HG02981 (cell line): ENCODE data around the gene KDM6B.

Experiments used
- ATAC-seq: cut with Tn5 transposase; IDR thresholded peaks from one replicate; pipeline ENCODE4 v1.9.1; 2021; ENCODE audit warnings: mild to moderate bottlenecking, moderate library complexity; ENCODE audit not compliant: unreplicated experiment

KDM6B gene

GRCh38 chr17:7822126-7822525 is 11.9 kb upstream of the KDM6B start:
- no peak for ATAC-seq

- no peak for ATAC-seq
Measured at GRCh38 chr17:7823581-7824001, 10.4 kb upstream of the KDM6B start.

GRCh38 chr17:7824021-7824924 is 9.7 kb upstream of the KDM6B start:
- ATAC-seq: no peak

- no peak for ATAC-seq
Measured at GRCh38 chr17:7825206-7825990, 8.6 kb upstream of the KDM6B start.

- no peak for ATAC-seq
Measured at GRCh38 chr17:7830616-7831015, 3.4 kb upstream of the KDM6B start.

GRCh38 chr17:7831233-7831632 is 2.8 kb upstream of the KDM6B start:
- ATAC-seq: no peak

- no peak for ATAC-seq
Measured at GRCh38 chr17:7832431-7832830, 1.6 kb upstream of the KDM6B start.

GRCh38 chr17:7833011-7833794 is 814 bp upstream of the KDM6B start:
- no peak for ATAC-seq

GRCh38 chr17:7834542-7834956 is 532 bp downstream of the KDM6B start:
- peak; percentile 5 for ATAC-seq

- ATAC-seq: peak; percentile 44
Measured at GRCh38 chr17:7834957-7835813, 1.2 kb downstream of the KDM6B start.

GRCh38 chr17:7835814-7836595 is 2.0 kb downstream of the KDM6B start:
- ATAC-seq: no peak

- ATAC-seq: no peak
Measured at GRCh38 chr17:7836596-7837407, 2.8 kb downstream of the KDM6B start.

GRCh38 chr17:7837408-7838088 is 3.5 kb downstream of the KDM6B start:
- no peak for ATAC-seq

GRCh38 chr17:7838090-7839075 is 4.4 kb downstream of the KDM6B start:
- no peak for ATAC-seq

- ATAC-seq: no peak
Measured at GRCh38 chr17:7839190-7839875, 5.3 kb downstream of the KDM6B start.

- no peak for ATAC-seq
Measured at GRCh38 chr17:7839876-7840261, 5.9 kb downstream of the KDM6B start.
